ENCODE results near the gene PCSK2.

DNA sequence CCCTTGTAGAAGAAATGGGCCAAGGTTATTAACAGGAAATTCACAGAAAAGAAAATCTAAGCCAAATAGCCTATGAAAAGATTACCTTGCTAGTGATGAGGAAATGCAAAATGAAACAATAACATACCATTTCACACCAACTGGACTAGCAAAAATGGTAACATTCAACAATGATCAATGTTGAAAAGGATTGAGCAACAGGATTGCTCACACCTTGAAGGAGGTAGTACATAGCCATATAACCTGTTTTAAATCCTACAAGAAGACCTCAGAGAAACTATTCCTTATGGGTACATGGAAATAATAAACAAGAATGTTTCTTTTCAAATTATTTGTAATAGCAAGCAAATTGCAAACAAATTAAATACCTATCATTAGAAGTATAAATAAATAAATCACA is 196.9 kb downstream of the PCSK2 start:
- TF ChIP-seq, protein P1, sequence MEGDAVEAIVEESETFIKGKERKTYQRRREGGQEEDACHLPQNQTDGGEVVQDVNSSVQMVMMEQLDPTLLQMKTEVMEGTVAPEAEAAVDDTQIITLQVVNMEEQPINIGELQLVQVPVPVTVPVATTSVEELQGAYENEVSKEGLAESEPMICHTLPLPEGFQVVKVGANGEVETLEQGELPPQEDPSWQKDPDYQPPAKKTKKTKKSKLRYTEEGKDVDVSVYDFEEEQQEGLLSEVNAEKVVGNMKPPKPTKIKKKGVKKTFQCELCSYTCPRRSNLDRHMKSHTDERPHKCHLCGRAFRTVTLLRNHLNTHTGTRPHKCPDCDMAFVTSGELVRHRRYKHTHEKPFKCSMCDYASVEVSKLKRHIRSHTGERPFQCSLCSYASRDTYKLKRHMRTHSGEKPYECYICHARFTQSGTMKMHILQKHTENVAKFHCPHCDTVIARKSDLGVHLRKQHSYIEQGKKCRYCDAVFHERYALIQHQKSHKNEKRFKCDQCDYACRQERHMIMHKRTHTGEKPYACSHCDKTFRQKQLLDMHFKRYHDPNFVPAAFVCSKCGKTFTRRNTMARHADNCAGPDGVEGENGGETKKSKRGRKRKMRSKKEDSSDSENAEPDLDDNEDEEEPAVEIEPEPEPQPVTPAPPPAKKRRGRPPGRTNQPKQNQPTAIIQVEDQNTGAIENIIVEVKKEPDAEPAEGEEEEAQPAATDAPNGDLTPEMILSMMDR (IDR thresholded peaks at IDR 0.05 in 4 of 5, conservative IDR thresholded peaks at IDR 0.05 in 1 of 5): no peak
- TF ChIP-seq POLR2A (IDR thresholded peaks at IDR 0.05): no peak
